Panc1 (cell line): ENCODE data around the gene RHBDL1.

Experiments used
- POLR2AphosphoS5 ChIP-seq: IDR thresholded peaks from 2 replicates; pipeline ENCODE4 v1.6.1; 2012; ENCODE audit warnings: mild to moderate bottlenecking, low read depth, low read length, moderate library complexity
- REST ChIP-seq, 2 experiments: IDR thresholded peaks; 2 replicates each; pipeline ENCODE4 v1.6.1; 2011 to 2012; ENCODE audit warnings: low read depth in 2 of 2, control low read depth in 1 of 2, low read length in 1 of 2, mild to moderate bottlenecking in 1 of 2, moderate library complexity in 1 of 2; ENCODE audit not compliant: insufficient read depth in 1 of 2
- SIN3A ChIP-seq: IDR thresholded peaks from 2 replicates; pipeline ENCODE4 v1.6.1; 2012; ENCODE audit warnings: low read depth, mild to moderate bottlenecking, low read length, moderate library complexity, borderline replicate concordance; ENCODE audit not compliant: insufficient read depth
- TCF7L2 ChIP-seq: IDR thresholded peaks from 2 replicates; pipeline ENCODE4 v1.6.1; 2011; ENCODE audit warnings: mild to moderate bottlenecking, low read depth, low read length, inconsistent platforms
- TF ChIP-seq, protein P1 (sequence below): fragments of 450-650 bp; IDR thresholded peaks from 2 replicates; pipeline ENCODE4 v1.5.1; 2017; ENCODE audit warnings: mild to moderate bottlenecking

- TF ChIP-seq, protein P1, sequence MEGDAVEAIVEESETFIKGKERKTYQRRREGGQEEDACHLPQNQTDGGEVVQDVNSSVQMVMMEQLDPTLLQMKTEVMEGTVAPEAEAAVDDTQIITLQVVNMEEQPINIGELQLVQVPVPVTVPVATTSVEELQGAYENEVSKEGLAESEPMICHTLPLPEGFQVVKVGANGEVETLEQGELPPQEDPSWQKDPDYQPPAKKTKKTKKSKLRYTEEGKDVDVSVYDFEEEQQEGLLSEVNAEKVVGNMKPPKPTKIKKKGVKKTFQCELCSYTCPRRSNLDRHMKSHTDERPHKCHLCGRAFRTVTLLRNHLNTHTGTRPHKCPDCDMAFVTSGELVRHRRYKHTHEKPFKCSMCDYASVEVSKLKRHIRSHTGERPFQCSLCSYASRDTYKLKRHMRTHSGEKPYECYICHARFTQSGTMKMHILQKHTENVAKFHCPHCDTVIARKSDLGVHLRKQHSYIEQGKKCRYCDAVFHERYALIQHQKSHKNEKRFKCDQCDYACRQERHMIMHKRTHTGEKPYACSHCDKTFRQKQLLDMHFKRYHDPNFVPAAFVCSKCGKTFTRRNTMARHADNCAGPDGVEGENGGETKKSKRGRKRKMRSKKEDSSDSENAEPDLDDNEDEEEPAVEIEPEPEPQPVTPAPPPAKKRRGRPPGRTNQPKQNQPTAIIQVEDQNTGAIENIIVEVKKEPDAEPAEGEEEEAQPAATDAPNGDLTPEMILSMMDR = no peak
- TF ChIP-seq POLR2AphosphoS5 (no peak), REST (IDR thresholded peaks at IDR 0.05; ENCODE audit: insufficient read depth in 1 of 2, low read depth in 2 of 2, low read length in 1 of 2) (no peak), SIN3A (no peak), TCF7L2 (no peak)
Measured at GRCh38 chr16:667113-667779, 8.2 kb upstream of the RHBDL1 start.
